HEK293 (cell line): ENCODE measurements around the gene USH1G.
A peak's percentile ranks its signal among the peaks of the same experiment; 100 is the strongest.

Experiments
- CTCF ChIA-PET: fragments of 350-600 bp; formaldehyde crosslinking; extraction: SDS; loops from one replicate; lab custom pipeline; 2021; ENCODE audit warnings: antibody characterized with exemption; lab: Yijun Ruan, JAX
- POLR2A ChIA-PET: fragments of 300-600 bp; formaldehyde crosslinking; extraction: SDS; loops from one replicate; lab custom pipeline; 2020; ENCODE audit warnings: antibody characterized with exemption, inconsistent platforms; lab: Yijun Ruan, JAX
- H3K27ac ChIP-seq: fragments of 200-500 bp; sonication (Bioruptor generic); 2 replicates; pipeline ENCODE4 v1.5.1; 2014; ENCODE audit warnings: low read depth, low read length, control low read depth, inconsistent platforms; ENCODE audit errors: extremely low read depth
- H3K36me3 ChIP-seq, 2 experiments: fragments of 200-500 bp in 1 of 2; sonication (Bioruptor generic) in 1 of 2; 1 replicate in 1 of 2; 2 replicates in 1 of 2; pipeline ENCODE4 v1.5.1; 2014 to 2017; ENCODE audit warnings: inconsistent platforms in 2 of 2, low read length in 2 of 2; ENCODE audit not compliant: control insufficient read depth in 2 of 2, insufficient read depth in 1 of 2
- H3K4me1 ChIP-seq: fragments of 200-500 bp; sonication (Bioruptor generic); 2 replicates; pipeline ENCODE4 v1.5.1; 2014; ENCODE audit warnings: mild to moderate bottlenecking, low read length, inconsistent platforms; ENCODE audit not compliant: control insufficient read depth, insufficient read depth
- H3K4me3 ChIP-seq: 2 replicates; pipeline ENCODE4 v1.5.1; 2011; ENCODE audit warnings: low read depth, mild to moderate bottlenecking, control low read depth, low read length, moderate library complexity
- H3K9me3 ChIP-seq: fragments of 200-500 bp; sonication (Bioruptor generic); 2 replicates; pipeline ENCODE4 v1.5.1; 2014; ENCODE audit warnings: low read depth, low read length, inconsistent platforms; ENCODE audit not compliant: control insufficient read depth, insufficient read depth
- HIC1 ChIP-seq: fragments of 450-650 bp; formaldehyde crosslinking; IDR thresholded peaks from 2 replicates; pipeline ENCODE4 v1.5.1; 2016; ENCODE audit warnings: missing biosample characterization, missing genetic modification characterization
- REST ChIP-seq: fragments of 450-650 bp; formaldehyde crosslinking; IDR thresholded peaks from 2 replicates; pipeline ENCODE4 v1.5.1; 2016; ENCODE audit warnings: missing biosample characterization, missing genetic modification characterization
- ZBTB7A ChIP-seq: fragments of 450-650 bp; formaldehyde crosslinking; IDR thresholded peaks from 2 replicates; pipeline ENCODE4 v1.5.1; 2016; ENCODE audit warnings: low read depth, missing biosample characterization, missing genetic modification characterization
- ZIC2 ChIP-seq: fragments of 450-650 bp; formaldehyde crosslinking; IDR thresholded peaks from 2 replicates; pipeline ENCODE4 v1.5.1; 2016; ENCODE audit warnings: missing biosample characterization, missing genetic modification characterization
- ZNF19 ChIP-seq: fragments of 450-650 bp; formaldehyde crosslinking; IDR thresholded peaks from 2 replicates; pipeline ENCODE4; 2016; ENCODE audit warnings: missing biosample characterization, missing genetic modification characterization, low read depth
- ZNF350 ChIP-seq: fragments of 450-650 bp; formaldehyde crosslinking; IDR thresholded peaks from 2 replicates; pipeline ENCODE4 v1.5.0; 2017; ENCODE audit warnings: missing biosample characterization, mild to moderate bottlenecking, missing genetic modification characterization
- ZNF514 ChIP-seq: fragments of 450-650 bp; formaldehyde crosslinking; IDR thresholded peaks from 2 replicates; pipeline ENCODE4 v1.5.1; 2016; ENCODE audit warnings: missing biosample characterization, missing genetic modification characterization
- ZNF529 ChIP-seq: fragments of 450-650 bp; formaldehyde crosslinking; IDR thresholded peaks from 2 replicates; pipeline ENCODE4 v1.5.1; 2017; ENCODE audit warnings: missing genetic modification characterization, missing biosample characterization; ENCODE audit not compliant: insufficient replicate concordance
- ZNF571 ChIP-seq: fragments of 450-650 bp; formaldehyde crosslinking; IDR thresholded peaks from 2 replicates; pipeline ENCODE4 v1.5.0; 2017; ENCODE audit warnings: missing biosample characterization, missing genetic modification characterization
- ZNF639 ChIP-seq: fragments of 450-650 bp; formaldehyde crosslinking; IDR thresholded peaks from 2 replicates; pipeline ENCODE4 v1.5.1; 2016; ENCODE audit warnings: missing biosample characterization, missing genetic modification characterization
- ZXDB ChIP-seq: fragments of 450-650 bp; formaldehyde crosslinking; IDR thresholded peaks from 2 replicates; pipeline ENCODE4 v1.5.1; 2016; ENCODE audit warnings: missing biosample characterization, missing genetic modification characterization
- TF ChIP-seq, protein P1 (sequence below): fragments of 450-650 bp; formaldehyde crosslinking; IDR thresholded peaks from 2 replicates; pipeline ENCODE4 v1.5.1; 2017; ENCODE audit warnings: missing biosample characterization, missing genetic modification characterization

The USH1G gene

DNA sequence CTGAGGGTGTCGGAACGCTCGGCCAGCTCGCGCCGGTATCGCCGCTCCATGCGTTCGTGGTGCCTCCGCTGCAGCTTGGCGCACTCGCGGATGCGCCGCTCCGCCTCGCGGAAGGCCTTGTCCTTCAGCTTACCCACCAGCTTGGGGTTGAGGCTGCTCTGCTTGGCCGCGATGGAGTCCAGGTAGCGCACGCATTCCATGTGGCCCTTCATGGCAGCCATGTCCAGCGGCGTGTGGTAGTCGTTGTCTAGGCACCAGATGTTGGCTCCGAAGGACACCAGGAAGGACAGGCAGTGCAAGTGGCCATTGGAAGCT, 2.8 kb downstream of the USH1G start:
- no peak overlapping the region for H3K27ac ChIP-seq
- TF ChIP-seq ZNF639 (tag by site-specific recombination) (no peak), ZNF514 (tag by site-specific recombination) (no peak), ZNF350 (no peak), ZXDB (no peak), ZNF571 (tag by site-specific recombination) (no peak), REST (tag by site-specific recombination) (no peak), ZNF529 (tag by site-specific recombination) (no peak)
- CTCF ChIA-PET, result interaction anchor here (0.9 to 6.3 kb wide), 3 partner anchors 37 to 247 kb away, joined by 4 to 69 read pairs (median 6); no protein-coding TSS in a partner anchor
- no peaks in the 10 kb centered on the region for H3K9me3 ChIP-seq
- H3K4me1 ChIP-seq, result no peaks in the 10 kb centered on the region
- POLR2A ChIA-PET, result interaction anchor here (1.6 kb wide), 1 partner anchor 47 kb away, joined by 3 read pairs; the partner anchor contains the start of gene FDXR
- peaks cover 0 to 5% of the 10 kb centered on the region in 2 experiments; a peak in 1 of 3 replicates for H3K36me3 ChIP-seq
- no peak overlapping the region for H3K4me3 ChIP-seq

DNA sequence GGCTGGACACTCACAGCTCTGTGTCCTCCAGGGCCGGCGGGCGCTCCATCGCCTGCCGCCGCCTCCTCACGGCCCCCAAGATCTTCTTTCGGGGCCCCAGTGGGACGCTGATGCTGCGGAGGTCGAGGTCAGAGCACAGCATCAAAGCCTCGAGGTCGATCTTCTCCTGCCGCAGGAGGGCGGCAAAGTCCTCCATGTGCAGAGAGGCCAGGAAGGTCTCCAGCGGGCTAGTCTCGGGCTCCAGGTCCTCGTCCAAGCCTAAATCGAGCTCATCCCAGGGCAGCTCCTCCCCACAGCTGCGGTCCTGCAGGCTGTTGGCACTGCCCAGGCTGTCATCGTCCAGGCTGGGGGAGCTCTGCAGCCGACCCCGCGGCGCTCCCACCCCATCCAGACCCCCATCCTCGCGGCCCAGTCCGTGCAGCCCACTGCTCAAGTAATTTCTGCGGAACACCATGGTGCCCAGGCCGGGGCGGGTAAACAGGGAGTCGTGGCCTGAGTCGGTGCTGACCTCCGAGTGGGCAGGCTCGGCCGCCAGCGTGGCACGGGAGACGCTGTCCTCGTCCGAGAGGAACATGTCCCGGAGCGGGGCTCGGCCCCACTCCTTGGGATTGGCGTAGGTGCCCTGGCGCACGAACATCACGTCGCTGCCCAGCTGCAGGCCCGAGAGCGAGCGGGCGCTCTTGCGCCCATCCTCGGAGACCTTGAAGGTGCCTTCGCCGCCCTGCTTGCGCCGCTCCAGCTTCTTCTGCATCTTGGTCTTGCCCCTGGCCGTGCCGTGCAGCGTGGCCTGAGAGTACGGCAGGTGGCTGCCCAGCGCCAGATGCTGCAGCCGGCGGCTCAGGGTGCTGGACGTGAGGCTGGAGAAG, 3.4 kb downstream of the USH1G start:
- ChIA-PET POLR2A (interaction anchor here (1.7 kb wide), 1 partner anchor 47 kb away, joined by 6 read pairs; no protein-coding TSS in a partner anchor), CTCF (interaction anchor here (0.6 to 6.3 kb wide), 5 partner anchors 32 to 248 kb away, joined by 3 to 69 read pairs (median 6); no protein-coding TSS in a partner anchor)
- H3K36me3 ChIP-seq, result peaks cover 0 to 5% of the 10 kb centered on the region in 2 experiments; a peak in 1 of 3 replicates
- H3K4me1 ChIP-seq, result no peaks in the 10 kb centered on the region
- no peaks in the 10 kb centered on the region for H3K9me3 ChIP-seq
- no peak overlapping the region for H3K4me3 ChIP-seq
- no peak overlapping the region for H3K27ac ChIP-seq
- TF ChIP-seq, protein P1, sequence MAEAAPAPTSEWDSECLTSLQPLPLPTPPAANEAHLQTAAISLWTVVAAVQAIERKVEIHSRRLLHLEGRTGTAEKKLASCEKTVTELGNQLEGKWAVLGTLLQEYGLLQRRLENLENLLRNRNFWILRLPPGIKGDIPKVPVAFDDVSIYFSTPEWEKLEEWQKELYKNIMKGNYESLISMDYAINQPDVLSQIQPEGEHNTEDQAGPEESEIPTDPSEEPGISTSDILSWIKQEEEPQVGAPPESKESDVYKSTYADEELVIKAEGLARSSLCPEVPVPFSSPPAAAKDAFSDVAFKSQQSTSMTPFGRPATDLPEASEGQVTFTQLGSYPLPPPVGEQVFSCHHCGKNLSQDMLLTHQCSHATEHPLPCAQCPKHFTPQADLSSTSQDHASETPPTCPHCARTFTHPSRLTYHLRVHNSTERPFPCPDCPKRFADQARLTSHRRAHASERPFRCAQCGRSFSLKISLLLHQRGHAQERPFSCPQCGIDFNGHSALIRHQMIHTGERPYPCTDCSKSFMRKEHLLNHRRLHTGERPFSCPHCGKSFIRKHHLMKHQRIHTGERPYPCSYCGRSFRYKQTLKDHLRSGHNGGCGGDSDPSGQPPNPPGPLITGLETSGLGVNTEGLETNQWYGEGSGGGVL (tag by site-specific recombination), result no peak
- 0 out of 2 replicates have a peak, but pooled peaks have one; percentile 19 for TF ChIP-seq HIC1

DNA sequence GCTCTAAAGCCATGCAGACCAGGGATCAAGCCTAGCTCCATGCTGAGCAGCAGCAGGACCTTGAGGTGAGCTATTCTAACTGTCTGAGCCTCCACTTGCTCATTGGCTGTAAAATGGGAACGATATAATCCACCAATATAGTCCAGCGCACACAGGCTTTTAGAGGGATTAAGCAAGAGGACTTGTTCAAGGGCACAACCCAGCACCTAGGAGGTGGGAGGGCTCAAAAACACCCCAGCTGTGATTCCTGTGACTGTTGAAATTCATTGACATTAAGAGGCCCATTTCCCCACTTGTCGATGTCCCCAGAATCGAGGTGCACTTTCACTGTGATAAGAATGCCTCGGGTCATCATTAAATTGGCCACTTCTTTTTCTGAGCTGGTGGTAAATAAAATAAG, 4.1 kb downstream of the USH1G start:
- H3K27ac ChIP-seq, result no peak overlapping the region

More for the DNA sequence above, 4.1 kb downstream of the USH1G start:
- no peak for TF ChIP-seq ZBTB7A (tag by site-specific recombination)
- peak; percentile 69 for TF ChIP-seq ZIC2
- no peak for TF ChIP-seq ZNF19 (tag by site-specific recombination)
- Histone ChIP-seq H3K4me3 (no peak overlapping the region), H3K9me3 (no peaks in the 10 kb centered on the region), H3K4me1 (no peaks in the 10 kb centered on the region), H3K36me3 (peaks cover 0 to 5% of the 10 kb centered on the region in 2 experiments; a peak in 1 of 3 replicates)
- ChIA-PET POLR2A (interaction anchor here (1.7 kb wide), 1 partner anchor 46 kb away, joined by 6 read pairs; no protein-coding TSS in a partner anchor), CTCF (interaction anchor here (0.6 to 1.4 kb wide), 4 partner anchors 32 to 56 kb away, joined by 3 to 6 read pairs (median 4); no protein-coding TSS in a partner anchor)
